Breast epithelium (tissue), 3 donors: Measurements from ENCODE around the gene COL8A1.

ENCODE experiments used
- POLR2AphosphoS5 ChIP-seq, 3 donors: sonication (generic); formaldehyde crosslinking; IDR thresholded peaks; one replicate each; pipeline ENCODE4 v1.6.1; 2017; ENCODE audit warnings: antibody characterized with exemption in 3 of 3
- TF ChIP-seq, protein P1 (sequence below), 3 donors: fragments of 450-650 bp; IDR thresholded peaks; one replicate each; pipeline ENCODE4 v1.5.1; 2016 to 2017; ENCODE audit warnings: antibody characterized with exemption in 3 of 3, mild to moderate bottlenecking in 3 of 3, moderate library complexity in 3 of 3

DNA sequence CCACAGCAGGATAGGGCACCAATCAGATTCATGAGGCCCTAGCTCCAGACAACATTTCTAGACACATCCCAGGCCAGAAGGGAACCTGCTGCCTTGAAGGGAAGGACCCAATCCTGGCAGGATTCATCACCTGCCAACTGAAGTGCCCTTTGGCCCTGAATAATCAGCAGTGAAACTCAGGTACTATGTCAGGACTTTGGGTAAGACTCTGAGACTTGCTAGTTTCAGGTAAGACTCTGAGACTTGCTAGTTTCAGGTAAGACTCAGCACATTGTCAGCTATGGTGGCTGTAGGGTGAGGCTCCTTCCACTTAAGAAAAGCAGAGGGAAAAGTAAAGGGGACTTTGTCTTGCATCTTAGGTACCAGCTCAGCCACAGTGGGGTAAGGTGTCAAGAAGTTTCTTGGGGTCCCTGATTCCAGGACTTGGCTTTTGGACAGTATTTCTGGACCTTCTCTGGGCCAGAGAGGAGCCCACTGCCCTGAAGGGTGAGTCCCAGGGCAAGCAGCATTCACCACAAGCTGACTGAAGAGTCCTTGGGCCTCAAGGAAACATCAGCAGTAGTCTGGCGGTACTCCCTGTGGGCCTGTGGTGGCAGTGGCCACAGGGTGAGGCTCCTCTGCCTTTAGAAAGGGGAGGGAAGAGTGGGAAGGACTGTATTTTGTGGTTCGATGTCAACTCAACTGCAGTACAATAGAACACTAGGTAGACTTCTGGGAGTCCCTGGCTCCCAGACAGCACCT lies 13.7 kb upstream of the COL8A1 start:
- TF ChIP-seq, protein P1, sequence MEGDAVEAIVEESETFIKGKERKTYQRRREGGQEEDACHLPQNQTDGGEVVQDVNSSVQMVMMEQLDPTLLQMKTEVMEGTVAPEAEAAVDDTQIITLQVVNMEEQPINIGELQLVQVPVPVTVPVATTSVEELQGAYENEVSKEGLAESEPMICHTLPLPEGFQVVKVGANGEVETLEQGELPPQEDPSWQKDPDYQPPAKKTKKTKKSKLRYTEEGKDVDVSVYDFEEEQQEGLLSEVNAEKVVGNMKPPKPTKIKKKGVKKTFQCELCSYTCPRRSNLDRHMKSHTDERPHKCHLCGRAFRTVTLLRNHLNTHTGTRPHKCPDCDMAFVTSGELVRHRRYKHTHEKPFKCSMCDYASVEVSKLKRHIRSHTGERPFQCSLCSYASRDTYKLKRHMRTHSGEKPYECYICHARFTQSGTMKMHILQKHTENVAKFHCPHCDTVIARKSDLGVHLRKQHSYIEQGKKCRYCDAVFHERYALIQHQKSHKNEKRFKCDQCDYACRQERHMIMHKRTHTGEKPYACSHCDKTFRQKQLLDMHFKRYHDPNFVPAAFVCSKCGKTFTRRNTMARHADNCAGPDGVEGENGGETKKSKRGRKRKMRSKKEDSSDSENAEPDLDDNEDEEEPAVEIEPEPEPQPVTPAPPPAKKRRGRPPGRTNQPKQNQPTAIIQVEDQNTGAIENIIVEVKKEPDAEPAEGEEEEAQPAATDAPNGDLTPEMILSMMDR (IDR thresholded peaks at IDR 0.05): no peak
- no peak for TF ChIP-seq POLR2AphosphoS5 (IDR thresholded peaks at IDR 0.05)
